ENCODE results near the gene ST3GAL4.

The ST3GAL4 gene

DNA sequence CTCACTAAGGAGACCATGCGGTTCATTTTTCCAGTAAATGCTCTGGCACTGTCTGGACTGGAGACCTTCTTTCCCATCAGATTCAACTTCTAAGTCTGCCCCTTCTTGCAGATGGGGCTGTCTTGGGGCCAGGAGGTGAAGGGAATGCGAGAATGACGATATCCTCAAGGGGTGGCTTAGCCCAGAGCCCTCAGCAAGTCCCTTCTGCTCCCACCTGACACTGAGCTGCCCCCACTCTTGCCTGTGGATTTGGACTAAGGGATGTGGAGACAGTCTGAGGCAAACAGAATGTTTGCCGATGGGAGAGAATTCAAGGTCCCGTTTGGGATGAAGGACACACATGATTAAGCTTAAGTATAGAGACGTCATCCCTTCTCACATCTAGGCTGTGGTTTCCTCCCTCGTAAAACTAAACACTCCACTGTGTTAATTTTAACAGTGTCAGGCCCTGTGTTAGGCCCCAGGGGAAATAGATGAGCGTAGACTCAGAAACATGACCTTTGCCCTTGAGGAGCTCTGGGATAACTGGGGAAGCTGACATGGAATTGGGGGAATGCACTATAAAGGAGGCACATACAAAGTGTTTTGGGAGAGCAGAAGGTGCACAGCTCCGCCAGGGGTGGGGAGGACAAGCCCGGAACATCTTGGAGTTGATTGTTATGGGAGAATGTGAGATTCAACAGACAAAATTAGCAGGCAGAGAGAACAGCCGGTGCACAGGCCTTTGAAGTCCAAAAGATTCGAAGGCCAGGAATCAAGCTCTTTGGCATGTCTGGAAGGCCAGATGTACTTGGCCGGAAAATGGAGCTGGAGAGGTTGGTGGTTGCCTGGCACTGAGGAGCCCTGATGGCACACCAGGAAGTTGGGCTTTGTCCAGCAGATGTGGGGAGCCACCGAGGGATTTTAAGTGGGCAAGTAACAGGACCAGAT is 71.6 kb downstream of the ST3GAL4 start (continued):
- TF ChIP-seq ZNF629 (tag by site-specific recombination; IDR thresholded peaks at IDR 0.05): peak; percentile 47

DNA sequence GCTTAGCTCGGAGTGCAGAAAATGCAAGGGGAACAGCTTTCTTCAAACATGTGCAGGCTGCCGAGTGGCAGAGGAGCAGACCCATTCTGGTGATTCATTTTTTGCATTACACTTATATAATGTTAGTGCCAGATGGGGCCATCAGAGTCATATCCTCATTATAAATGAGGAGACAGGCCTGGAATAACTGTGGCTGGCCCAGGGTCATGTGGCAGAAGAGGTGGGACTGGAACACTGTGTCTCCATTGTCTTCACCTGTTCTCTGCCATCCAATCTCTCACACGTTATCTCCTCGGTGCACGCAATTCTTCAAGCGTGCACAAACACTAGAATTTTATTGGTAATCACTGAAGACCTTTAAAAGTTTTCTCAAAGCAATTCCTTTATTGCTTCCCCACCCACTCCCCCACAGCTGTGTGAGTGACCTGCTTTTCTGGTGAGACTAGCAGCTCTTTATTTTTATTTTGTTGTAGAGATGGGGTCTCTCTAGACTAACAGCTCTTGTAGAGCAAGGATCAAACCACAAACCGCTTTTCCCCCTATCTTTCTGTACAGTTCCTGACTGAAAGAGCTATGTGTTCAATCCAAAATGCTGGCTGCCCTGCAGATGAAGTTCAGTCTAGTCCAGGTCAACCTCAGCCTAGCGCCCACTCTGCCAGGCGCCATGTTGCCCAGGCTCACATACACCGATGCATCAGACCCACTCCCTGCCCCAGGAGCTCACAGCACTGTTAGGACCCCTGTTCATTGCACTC is 75.3 kb downstream of the ST3GAL4 start:
- H3K27ac ChIP-seq (ENCODE audit: extremely low read depth, low read depth, low read length): no peak overlapping the region
- POLR2A ChIA-PET: no interaction called here

More for the DNA sequence above, 75.3 kb downstream of the ST3GAL4 start:
- no peaks in the 10 kb centered on the region for H3K36me3 ChIP-seq (ENCODE audit: control insufficient read depth in 2 of 2, insufficient read depth in 1 of 2, low read length in 2 of 2)
- TF ChIP-seq ZBTB48 (tag by site-specific recombination; IDR thresholded peaks at IDR 0.05) (no peak), ZNF335 (tag by site-specific recombination; conservative IDR thresholded peaks at IDR 0.05) (no peak), PRDM1 (tag by site-specific recombination; IDR thresholded peaks at IDR 0.05) (no peak), ZNF776 (tag by site-specific recombination; IDR thresholded peaks at IDR 0.05; ENCODE audit: borderline replicate concordance) (no peak), ZNF639 (tag by site-specific recombination; IDR thresholded peaks at IDR 0.05) (no peak), ZNF292 (tag by site-specific recombination; IDR thresholded peaks at IDR 0.05; ENCODE audit: borderline replicate concordance, low read depth) (no peak), BCL11B (tag by site-specific recombination; IDR thresholded peaks at IDR 0.05; ENCODE audit: low read depth) (no peak), ZNF596 (tag by site-specific recombination; IDR thresholded peaks at IDR 0.05) (no peak), ZNF501 (tag by site-specific recombination; IDR thresholded peaks at IDR 0.05) (no peak), ZNF629 (tag by site-specific recombination; IDR thresholded peaks at IDR 0.05) (no peak), ZNF621 (tag by site-specific recombination; IDR thresholded peaks at IDR 0.05) (no peak)
- TF ChIP-seq, protein P1, sequence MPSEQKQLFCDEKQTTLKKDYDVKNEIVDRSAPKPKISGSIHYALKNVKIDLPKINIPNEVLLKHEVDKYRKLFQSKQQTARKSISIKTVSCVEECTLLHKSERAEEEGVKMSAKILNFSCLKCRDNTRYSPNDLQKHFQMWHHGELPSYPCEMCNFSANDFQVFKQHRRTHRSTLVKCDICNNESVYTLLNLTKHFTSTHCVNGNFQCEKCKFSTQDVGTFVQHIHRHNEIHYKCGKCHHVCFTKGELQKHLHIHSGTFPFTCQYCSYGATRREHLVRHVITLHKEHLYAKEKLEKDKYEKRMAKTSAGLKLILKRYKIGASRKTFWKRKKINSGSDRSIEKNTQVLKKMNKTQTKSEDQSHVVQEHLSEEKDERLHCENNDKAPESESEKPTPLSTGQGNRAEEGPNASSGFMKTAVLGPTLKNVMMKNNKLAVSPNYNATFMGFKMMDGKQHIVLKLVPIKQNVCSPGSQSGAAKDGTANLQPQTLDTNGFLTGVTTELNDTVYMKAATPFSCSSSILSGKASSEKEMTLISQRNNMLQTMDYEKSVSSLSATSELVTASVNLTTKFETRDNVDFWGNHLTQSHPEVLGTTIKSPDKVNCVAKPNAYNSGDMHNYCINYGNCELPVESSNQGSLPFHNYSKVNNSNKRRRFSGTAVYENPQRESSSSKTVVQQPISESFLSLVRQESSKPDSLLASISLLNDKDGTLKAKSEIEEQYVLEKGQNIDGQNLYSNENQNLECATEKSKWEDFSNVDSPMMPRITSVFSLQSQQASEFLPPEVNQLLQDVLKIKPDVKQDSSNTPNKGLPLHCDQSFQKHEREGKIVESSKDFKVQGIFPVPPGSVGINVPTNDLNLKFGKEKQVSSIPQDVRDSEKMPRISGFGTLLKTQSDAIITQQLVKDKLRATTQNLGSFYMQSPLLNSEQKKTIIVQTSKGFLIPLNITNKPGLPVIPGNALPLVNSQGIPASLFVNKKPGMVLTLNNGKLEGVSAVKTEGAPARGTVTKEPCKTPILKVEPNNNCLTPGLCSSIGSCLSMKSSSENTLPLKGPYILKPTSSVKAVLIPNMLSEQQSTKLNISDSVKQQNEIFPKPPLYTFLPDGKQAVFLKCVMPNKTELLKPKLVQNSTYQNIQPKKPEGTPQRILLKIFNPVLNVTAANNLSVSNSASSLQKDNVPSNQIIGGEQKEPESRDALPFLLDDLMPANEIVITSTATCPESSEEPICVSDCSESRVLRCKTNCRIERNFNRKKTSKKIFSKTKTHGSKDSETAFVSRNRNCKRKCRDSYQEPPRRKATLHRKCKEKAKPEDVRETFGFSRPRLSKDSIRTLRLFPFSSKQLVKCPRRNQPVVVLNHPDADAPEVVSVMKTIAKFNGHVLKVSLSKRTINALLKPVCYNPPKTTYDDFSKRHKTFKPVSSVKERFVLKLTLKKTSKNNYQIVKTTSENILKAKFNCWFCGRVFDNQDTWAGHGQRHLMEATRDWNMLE (tag by site-specific recombination; conservative IDR thresholded peaks at IDR 0.05; ENCODE audit: low read depth): no peak
- TF ChIP-seq, protein P2, sequence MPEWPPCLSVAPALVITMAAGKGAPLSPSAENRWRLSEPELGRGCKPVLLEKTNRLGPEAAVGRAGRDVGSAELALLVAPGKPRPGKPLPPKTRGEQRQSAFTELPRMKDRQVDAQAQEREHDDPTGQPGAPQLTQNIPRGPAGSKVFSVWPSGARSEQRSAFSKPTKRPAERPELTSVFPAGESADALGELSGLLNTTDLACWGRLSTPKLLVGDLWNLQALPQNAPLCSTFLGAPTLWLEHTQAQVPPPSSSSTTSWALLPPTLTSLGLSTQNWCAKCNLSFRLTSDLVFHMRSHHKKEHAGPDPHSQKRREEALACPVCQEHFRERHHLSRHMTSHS (tag by site-specific recombination; IDR thresholded peaks at IDR 0.05): no peak
- CTCF ChIA-PET: interaction anchor here (1.1 to 3.5 kb wide), 2 partner anchors 9 to 50 kb away, joined by 3 to 12 read pairs; no protein-coding TSS in a partner anchor
- no peak overlapping the region for H3K4me3 ChIP-seq (ENCODE audit: low read depth, low read length)
- H3K9me3 ChIP-seq (ENCODE audit: control insufficient read depth, insufficient read depth, low read depth, low read length): no peaks in the 10 kb centered on the region
- H3K4me1 ChIP-seq (ENCODE audit: control insufficient read depth, insufficient read depth, low read length): no peaks in the 10 kb centered on the region
